Suppressor macrophage (primary cell): Measurements from ENCODE around the gene XBP1.
"Not testable (repeated sequence)": the region's sequence is repeated elsewhere in the genome, so short reads cannot be mapped to it uniquely, and the experiment has no call there.

Experiments used
- DNase-seq, 4 experiments: peaks; one replicate each; pipeline ENCODE4 v3.0.0-alpha.2; 2020 to 2022

Gene XBP1

DNA sequence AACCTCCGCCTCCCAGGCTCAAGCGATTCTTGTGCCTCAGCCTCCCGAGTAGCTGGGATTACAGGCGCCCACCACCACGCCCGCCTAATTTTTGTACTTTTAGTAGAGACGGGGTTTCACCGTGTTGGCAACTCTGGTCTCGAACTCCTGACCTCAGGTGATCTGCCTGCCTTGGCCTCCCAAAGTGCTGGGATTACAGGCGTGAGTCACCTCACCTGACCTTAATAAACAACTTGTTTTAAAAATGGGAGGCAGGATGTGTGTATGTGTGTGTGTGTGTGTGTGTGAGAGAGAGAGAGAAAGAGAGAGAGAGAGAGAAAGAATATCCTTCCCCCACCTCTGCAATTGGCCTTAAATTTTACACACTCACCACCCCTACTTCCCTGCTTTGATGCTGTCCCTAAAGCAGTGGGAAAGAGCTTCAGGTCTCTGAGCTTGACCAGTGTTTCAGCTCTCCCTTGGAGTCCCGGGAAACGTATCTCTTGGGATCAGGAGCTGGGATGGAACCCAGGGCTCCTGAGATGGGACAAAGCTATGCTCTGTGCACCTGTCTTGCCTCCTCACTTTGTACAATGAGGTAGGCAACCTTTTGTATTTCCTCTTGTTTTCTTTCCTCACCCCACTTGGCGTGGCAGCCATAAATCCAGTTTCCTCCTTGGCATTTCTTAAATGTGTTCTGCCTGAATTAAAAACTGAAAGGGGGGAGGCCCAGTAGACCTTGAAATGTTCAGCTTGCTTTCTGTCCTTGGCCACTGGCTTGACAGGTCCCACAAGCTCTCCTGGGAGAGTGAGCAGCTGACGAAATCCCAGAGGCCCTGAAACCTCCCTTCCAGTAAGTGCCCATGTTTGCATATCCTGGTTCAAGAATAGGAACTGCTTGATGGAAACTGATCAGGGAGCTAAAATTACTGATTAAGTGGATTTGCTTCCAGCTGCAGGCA, 17.8 kb upstream of the XBP1 start:
- peak in 3 of 4 experiments; percentile 27 to 41 (median 33) for DNase-seq

DNA sequence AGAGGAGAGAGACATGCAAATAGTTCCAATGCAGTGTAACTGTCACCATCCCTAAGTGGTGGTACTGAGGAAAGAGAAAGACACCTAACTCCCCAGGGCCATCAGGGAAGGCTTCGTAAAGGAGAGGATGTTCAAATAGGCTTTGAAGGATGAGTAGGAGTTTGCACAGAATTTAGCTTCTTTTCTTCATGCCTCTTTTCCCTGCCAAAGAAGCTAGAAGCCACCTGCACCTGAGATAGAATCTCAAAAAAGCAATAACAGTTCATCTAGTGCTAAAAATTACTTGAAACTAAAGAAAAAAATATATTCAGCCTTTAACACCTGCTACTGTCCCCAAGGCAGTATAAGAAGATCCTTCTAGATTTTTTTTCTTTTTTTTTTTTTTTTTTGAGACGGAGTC, 16.7 kb upstream of the XBP1 start:
- DNase-seq = no peak

DNA sequence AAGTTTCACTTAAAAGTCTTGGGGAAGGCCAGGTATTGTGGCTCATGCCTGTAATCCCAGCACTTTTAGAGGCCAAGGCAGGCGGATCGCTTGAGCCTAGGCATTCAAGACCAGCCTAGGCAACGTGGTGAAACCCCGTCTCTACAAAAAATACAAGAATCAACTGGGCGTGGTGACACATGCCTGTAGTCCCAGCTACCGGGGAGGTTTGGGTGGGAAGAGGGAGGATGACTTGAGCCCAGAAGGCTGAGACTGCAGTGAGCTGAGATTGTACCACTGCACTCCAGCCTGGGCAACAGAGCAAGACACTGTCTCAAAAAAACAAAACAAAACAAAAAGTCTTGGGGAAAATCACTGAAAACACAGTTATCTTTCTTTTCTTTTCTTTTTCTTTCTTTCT, 15.4 kb upstream of the XBP1 start:
- no peak for DNase-seq

DNA sequence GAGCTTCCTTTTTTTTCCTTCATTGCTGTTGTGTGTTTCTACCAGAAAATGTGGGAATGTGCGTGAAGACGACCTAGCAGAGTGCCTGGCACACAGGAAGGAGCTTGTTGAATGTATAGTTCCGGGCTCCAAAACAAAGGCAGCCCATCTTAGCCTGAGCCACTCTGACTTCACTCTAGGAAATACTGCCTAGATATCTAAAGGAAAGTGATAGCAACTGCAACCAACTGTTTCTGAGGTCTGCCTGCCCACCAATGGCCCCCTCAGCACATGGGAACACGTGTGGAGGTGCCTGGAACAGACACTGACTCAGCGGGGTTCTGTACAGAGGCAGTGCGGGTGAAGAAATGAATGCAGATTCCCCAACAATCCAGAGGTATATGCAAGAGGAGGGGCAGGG, 14.7 kb upstream of the XBP1 start:
- DNase-seq = peak in 1 of 4 experiments; percentile 6

DNA sequence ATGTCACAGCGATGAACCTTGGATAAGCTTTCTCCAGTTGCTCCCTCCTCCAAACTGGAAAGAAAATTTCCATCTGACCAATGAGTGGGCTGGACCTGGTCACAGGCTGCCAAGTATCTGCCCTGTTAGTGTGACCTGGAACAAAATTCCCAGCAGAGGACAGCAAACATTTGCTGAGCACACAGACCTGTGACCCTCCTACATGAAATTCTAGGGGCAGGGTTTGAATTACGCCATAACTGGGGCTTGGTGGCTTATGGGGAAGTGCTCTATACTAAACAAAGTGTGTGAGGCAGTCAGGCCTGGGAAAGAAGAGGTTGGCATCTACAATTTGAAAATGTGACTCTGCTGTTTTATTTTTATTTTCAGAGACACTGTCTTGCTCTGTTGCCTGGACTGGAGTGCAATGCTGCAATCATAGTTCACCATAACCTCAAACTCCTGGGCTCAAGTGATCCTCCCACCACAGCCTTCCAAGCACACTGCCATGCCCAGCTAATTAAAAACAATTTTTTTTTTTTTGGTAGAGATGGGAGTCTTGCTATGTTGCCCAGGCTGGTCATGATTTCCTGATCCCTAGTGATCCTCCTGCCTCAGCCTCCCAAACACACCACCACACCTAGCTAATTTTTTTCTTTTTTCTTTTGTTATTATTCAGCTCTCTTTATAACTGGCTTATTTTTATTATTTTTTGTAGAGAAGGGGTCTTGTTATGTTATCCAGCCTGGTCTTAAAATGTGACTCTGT, 13.6 kb upstream of the XBP1 start:
- DNase-seq = peak; percentile 90 to 96 (median 91)

DNA sequence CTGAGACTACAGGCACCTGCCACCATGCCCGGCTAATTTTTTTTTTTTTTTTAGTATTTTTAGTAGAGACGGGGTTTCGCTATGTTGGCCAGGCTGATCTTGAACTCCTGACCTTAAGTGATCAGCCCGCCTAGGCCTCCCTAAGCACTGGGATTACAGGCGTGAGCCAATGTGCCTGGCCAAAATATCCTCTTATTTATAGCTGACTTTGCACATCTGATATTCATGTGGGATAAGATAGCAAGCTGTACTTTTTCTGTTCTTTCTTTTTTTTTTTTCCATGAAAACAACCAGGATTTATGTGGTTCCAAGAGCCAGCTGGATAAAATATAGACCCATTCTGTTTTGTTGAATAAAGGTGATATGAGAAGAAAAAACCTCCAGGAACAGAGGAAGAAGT, 12.1 kb upstream of the XBP1 start:
- DNase-seq = no peak

DNA sequence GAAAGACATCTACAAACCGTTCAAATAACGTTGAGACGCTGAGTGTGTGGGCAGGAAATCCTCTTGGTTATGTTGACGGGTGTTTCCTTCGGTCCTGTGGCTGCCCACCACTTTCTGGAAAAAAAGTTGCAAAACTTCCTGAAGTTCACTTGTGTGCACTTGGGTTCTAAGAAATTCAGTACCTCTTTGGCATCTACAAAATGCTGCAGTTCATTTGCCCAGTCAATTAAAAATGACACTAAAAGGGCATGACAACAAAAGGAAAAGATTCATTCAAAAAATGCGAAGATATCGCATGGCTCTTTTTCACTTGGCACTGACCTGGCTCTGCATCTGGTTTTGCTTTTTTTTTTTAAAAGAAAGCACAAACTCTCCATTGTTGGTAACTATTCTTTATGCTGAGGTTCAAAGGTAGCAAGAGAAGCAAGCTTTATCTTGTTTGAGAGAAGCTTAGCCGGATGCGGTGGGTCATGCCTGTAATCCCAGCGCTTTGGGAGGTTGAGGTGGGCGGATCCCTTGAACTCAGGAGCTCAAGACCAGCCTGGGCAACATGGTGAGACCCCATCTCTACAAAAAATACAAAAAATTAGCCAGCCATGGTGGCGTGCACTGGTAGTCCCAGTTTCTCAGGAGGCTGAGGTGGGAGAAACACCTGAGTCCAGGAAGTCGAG, 10.6 kb upstream of the XBP1 start:
- peak; percentile 56 to 85 (median 79) for DNase-seq

DNA sequence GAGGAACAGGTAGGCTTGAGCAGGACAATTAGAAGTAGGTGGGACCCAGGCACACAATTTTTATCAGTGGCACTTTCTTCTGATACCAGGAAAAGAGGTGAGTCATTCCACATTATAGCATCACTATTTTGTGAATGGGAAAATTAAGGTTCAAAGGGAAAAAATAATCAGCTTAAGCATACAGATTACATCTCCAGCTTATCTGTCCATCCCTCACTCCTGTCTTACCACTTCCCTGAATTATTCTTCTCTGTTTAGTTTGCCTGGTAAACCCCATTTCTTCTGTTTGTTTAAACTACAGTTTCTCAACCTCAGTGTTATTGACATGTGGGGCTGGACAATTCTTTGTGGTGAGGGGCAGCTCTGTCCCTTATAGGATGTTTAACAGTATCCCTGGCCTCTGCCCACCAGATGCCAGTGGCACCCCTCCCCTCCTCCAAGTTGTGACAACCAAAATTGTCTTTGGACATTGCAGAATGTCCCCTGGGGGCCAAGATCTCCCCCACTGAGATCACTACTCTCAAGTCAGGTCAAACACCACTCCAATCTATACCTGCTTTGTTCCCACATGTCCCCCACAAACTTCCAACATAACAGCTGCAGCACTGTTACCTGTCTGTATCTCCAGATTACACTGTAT, 8.5 kb upstream of the XBP1 start:
- no peak for DNase-seq

DNA sequence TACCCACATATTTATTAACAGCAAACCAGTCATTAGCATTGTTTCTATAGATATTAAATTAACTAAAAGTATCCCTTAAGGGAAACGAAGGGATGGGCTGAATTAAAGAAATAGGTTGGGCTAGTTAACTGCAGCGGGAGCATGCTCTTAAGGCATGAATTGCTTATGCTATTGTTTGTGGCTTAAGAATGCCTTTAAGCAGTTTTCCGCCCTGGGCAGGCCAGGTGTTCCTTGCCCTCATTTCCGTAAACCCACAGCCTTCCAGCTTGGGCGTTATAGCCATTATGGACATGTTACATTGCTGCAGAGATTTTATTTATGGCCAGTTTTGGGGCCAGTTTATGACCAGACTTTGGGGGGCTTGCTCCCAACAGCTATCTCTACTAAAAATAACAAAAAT, 5.1 kb upstream of the XBP1 start:
- not testable (repeated sequence) for DNase-seq

DNA sequence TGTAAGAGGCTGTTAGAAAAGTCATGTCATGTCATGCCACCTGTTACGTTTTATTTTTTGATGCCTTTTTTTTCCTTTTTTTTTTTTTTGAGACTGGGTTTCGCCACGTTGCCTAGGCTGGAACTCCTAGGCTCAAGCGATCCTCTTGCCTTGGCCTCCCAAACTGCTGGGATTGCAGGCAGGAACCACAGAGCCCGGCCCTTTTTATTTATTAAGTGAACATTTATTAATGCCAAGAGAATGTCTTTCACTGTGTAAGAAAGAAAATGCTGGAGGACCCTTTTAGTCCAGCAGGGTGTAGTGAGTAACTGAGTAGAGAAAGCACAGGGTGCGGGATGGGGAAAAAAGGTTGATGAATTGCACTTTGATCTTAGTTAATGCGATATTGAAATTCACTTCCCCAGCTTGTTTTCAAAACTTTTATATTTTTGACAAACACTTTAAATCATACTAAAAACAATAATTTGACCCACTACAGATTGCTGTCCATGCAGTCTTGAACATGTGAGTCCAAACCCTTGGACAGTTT, 2.3 kb upstream of the XBP1 start:
- DNase-seq = peak in 1 of 4 experiments; percentile 8

DNA sequence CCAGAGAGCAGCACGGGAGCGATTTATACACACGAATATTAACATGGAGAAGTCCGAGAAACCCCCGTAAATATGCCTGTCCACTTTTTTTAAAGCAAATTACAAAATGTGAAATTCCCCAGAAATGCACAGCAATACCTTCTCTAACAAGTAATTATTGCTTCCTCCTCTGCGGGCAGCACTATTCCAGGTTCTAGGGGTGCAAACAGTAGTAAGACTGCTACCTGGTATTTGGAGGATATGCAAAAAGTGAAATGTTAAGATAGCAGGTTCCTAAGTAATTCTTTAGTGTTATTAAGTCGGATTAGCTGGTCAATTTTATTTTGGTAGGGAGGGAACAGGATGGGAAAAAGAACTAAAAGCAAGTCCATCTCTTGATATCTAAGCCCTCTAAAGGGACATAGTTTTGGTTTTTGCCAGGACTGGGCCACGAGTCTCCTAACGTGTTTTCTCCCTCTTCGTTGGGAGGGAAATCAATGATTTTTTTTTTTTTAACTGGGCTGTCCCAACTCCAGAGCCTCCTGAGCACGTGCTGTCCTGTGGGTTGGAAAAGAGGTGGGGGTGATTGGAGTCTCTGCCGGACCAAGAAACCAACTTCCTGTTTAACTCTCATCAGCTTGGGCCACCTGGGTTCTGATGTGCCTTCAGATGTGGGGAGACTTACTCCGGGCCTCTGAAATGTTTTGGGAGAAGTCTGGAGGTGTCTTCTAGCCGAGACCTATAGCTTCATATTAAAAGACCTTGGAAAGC, 1.7 kb upstream of the XBP1 start:
- peak; percentile 30 to 48 (median 46) for DNase-seq

DNA sequence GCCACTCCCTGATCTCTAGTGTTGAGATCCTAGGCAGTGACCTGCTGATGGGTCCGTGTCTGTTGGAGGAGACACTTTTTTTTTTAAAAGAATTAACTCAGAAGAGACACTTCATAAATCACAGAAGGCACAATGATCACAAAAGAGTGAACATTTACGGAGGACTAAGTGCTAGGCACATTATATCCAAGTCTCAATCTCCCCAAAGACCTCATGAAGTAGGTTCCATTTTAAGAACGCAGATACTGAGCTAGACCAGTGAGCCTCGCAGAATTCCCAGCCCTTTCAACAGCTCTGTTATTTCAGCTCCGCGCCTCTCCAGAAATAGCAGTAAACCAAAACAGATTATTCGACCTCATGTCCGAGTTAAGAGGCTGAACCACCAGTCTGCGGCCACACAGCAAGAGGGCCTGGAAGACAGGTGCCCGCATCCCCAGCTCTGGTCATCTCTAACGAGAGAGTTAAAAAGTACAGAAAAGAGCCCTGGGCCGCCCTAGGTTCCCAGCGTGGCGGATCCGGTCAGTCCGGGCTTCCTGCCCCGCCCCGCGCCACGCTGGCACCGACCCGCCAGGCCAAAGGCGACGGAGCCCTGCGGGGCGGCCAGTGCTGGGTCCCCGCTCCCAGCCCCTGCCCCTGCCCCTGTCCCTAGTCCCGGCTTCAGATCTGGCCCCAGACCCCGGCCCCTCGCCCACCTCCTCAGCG, 612 bp downstream of the XBP1 start:
- peak; percentile 75 to 89 (median 82) for DNase-seq

DNA sequence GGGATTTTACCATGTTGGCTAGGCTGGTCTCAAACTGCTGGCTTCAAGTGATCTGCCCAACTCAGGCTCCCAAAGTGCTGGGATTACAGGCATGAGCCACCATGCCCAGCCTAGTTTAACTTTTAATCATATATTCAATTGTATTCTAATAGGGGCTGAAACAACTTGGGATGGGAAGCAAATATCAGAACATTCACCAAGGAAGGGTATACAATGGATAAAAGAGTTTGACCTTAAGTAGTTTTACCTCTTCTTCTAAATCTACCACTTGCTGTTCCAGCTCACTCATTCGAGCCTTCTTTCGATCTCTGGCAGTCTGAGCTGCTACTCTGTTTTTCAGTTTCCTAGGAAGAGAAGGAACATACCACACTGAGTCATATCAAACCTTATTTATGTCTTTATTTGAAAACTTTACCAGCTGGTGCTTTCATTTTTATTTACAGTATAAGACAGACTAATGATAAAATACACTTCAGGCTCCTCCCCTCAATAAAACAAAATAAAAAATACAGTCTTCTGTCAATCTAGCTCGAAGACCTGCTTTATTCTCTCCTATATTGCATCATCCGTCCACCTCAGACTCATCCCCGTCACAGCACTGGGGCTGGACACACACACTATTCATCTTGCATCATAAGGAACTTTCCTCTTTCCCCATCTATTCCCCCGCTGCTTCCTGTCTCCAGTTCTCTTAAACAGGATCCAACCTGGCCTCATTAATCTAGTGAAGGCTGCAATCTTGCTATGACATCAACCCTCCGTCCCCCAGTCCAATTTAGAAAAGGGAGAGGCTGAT, 1.4 kb downstream of the XBP1 start:
- DNase-seq = peak; percentile 87 to 95 (median 90)

DNA sequence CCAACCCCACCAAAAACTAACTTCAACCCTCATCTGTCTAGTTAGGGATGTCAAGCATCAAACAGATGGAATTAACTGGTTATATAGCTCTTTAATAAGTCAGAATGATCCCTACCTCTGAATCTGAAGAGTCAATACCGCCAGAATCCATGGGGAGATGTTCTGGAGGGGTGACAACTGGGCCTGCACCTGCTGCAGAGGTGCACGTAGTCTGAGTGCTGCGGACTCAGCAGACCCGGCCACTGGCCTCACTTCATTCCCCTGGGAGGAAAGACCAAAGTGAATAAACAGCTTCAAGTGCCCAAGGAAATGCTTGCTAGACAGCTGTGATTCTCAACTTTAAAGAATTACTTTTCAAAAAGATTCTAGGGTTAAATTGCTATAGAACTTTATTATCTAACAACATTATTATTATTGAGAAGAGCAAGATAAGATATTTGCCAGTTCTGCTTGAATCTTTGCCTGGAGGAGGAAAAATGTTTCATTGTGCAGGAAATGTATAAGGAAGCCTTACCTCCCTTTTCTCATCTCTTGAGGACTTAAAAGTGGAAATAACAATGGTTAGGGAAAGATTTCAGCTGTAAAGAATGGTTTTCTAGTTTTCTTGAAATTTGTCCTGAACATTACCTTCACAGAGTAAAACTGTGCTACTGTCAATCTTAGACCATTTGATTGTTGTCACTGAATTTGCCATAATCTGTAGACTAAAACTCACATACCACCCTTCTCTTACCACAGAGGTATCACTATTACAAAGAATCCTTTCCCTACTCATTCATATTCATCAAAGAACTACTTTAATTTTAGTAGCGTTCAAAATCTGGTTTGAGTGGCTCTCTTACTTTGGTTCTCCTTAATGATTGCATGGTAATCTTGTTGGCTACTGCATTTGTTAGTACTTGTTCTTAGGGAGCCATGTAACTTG, 4.2 kb downstream of the XBP1 start:
- DNase-seq = no peak

DNA sequence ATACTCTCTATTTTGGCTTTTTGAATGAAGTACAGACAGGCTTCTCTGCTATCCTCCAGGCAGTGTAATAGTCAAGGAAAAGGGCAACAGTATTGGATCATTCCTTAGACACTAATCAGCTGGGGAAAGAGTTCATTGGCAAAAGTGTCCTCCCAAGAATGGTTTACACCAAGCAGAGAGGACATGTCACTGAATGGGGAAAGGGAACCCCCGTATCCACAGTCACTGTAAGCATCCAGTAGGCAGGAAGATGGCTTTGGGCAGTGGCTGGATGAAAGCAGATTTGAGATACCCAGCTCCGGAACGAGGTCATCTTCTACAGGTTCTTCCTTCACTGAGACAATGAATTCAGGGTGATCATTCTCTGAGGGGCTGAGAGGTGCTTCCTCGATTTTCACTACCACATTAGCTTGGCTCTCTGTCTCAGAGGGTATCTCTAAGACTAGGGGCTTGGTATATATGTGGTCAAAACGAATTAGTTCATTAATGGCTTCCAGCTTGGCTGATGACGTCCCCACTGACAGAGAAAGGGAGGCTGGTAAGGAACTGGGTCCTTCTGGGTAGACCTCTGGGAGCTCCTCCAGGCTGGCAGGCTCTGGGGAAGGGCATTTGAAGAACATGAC, 5.2 kb downstream of the XBP1 start:
- no peak for DNase-seq

DNA sequence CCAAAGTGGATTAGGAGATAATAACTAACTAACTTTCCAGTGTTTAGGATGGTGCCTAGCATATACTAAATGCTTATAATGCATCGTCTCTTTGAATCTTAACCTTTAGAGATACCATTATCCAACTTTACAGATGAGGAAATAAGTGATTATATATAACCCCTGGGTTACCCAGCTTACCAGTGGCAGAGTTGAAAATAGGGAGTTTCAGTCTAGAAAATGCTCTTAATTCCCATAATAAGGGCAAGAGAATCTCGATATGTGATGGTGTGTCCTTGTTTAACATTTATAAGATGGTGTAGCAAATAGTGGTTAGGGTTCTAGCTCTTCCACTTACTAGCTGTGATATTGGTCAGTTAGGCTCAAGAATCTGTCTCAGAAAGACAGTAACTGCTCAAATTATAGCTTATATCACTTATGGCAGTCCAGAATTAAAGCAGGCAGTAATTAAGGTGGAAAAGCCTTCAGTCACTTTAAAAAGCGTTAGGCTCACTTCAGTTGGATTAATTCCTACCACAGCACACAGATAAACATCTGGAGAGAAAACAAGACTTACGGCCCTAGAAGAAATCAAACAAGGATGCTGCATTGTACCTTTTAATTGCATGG, 6.3 kb downstream of the XBP1 start:
- DNase-seq = no peak

DNA sequence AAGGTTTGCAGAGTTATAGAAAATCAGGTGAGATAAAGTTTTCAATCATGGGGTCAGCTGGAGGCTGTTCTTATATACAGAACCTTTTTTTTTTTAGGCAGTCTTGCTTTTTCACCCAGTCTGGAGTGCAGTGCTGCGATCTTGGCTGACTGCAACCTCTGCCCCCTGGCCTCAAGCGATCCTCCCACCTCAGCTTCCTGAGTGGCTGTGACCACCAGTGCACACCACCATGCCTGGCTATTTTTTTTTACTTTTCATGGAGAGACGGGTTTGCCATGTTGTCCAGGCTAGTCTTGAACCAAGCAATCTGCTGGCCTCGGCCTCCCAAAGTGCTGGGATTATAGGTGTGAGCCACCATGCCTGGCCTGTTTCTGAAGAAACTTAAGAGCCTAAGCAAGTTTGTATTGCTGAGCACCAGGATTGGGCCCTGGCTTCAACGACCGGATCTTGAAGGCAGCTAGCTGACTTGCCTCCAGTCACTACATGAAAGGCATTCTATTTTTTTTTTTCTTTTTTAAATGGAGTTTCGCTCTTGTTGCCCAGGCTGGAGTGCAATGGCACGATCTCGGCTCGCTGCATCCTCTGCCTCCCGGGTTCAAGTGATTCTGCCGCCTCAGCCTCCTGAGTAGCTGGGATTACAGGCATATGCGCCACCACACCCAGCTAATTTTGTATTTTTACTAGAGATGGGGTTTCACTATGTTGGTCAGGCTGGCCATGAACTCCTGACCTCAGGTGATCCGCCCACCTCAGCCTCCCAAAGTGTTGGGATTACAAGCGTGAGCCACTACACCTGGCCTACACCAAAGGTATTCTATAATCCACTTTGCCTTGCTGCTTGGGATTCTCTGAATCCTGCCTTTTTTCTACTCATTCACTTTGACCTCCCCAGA, 7.6 kb downstream of the XBP1 start:
- DNase-seq = no peak
